Regular cardiac myocyte (primary cell): ENCODE results near the gene LIN7B. TPM values are rescaled to one million over a fixed set of nuclear protein-coding genes. Genes with fewer than 3 reads are reported as not detected.

Experiments used
- total RNA-seq: library from RNA; depleted of rRNA; stranded (reverse); fragments of >200 nt; gene quantifications from 2 replicates; pipeline ENCODE4 v1.2.3, GENCODE V29; 2014

The LIN7B gene, protein sequence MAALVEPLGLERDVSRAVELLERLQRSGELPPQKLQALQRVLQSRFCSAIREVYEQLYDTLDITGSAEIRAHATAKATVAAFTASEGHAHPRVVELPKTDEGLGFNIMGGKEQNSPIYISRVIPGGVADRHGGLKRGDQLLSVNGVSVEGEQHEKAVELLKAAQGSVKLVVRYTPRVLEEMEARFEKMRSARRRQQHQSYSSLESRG
- total RNA-seq, result 9.9 and 11.1 TPM in 2 replicates

DNA sequence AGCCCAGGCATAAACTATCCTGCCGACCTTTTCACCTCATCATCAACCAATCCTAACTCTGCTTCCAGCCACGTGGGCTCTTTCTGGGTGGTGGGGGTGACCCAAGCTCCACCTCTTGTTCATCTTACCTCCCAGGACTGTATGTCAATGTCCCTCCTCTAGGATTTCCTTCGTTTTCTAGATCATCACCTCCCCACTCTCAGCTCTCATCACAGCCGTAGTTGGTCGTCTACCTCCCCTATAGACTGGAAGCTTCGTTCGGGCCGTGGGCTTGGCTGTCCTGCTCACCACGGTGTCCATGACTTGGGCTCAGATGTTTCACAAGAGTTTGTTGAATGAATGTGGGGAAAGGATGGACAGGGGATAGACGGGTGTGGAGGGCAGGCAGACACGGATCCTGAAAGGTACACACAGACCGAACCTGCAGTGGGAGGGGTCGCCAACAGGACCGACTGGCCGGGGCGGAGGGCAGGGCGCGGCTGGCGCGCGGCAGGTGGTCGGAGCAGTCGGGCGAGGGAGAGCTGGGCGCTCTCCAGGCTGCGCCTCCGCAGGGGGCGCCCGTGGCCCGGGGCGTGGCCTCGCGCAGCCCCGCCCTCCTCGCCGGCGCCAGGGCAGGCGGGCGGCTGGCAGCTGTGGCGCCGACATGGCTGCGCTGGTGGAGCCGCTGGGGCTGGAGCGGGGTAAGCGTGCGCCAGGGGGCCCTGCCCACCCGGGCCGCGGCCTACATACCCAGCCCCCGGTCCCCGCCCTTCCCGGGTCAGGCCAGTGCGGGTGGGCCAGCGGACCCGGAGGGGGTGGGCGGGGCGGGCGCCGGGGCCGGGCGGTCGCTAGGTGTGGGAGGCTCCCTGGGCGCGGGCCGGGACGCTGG, at the start of gene LIN7B:
TSS of gene LIN7B (plus strand) at position 609 of the 868 bp plus-strand sequence. CDS start at position 644, 35 bp downstream.

DNA sequence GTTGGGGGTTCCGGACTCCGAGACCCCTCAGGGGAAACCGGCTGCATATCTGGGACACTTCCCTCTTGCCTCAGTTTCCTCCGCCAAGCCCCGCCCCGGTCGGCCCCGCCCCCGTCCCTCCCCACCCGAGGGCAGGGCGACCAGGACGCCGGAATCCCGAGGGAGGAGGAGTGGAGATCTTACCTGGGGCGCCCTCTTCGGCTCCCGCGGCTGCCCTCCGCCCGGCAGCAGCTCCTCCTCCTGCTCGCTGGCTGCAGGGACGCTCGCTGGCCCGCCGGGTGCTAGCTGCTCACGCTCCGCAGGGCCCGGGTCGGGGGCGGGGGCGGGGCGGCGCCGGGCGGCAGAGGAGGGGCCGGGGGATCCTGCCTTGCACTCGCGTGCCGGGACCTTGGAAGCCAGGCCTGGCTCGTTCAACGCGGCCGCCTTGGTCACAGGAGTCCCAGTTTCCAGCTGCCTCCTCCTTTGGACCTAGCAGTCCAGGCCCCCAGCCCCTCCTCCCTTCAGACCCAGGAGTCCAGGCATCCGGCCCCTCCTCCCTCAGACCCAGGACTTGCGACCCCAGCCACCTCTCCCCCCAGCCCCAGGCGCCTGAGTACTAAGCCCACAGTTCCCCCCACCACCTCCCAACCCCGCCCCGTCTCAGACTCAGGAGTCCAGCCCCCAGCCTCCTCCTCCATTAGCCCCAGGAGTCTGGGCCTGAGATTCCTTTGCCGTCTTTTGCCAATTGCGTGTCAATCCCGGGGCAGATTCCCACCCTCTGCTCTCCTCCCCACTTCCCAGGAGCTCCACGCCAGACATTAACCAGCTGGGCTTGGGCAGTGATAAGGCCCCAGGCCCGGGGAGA, 49.2 kb upstream of the LIN7B start, which contains the start of gene NTF4:
TSS of gene NTF4 (minus strand) at position 51 of the 844 bp plus-strand sequence. CDS start 2,821 bp downstream, outside the sequence.

DNA sequence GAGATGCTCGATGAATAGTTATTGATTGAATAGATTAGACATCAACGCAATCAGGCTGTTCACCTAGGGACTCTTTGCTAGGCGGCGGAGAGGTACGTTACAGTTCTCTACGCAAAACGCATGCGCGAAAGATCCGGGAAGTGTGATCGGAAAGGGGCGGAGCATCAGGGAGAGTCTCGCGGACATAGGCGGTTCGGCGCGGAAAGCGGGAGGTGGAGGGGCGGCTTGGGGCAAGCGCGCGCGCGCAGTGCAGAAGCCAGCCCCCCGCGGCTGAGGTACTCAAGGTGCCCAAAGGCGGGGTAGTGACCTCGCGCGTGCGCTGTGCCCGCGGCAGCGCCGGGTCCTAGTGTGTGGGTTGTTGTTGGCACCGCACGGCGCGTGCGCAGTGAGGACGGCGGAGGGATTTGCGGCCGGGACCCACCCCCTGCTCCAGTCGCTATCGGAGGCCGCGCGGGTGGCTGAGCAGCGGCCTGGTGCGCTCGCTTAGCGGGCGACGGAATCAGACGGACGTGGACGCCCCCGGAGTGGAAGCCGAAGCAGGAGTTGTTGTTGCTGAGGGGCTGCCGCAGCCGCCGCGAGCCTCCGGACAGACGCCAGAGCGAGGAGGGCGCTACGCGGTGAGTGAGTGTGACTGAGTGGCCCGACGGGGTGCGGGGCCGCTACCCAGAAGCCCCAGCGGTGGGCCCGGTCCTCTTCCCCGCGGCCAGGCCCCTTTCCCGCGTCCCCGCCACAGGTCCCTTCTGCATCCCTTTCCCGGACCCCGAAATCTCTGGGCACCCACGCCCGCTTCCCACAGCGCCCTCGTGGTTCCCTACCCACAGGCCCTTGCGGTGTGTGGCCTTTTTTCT, 28.9 kb upstream of the LIN7B start, which contains the start of gene SNRNP70:
TSS of gene SNRNP70 (plus strand) at position 432 of the 848 bp plus-strand sequence. CDS start 964 bp downstream, outside the sequence.

DNA sequence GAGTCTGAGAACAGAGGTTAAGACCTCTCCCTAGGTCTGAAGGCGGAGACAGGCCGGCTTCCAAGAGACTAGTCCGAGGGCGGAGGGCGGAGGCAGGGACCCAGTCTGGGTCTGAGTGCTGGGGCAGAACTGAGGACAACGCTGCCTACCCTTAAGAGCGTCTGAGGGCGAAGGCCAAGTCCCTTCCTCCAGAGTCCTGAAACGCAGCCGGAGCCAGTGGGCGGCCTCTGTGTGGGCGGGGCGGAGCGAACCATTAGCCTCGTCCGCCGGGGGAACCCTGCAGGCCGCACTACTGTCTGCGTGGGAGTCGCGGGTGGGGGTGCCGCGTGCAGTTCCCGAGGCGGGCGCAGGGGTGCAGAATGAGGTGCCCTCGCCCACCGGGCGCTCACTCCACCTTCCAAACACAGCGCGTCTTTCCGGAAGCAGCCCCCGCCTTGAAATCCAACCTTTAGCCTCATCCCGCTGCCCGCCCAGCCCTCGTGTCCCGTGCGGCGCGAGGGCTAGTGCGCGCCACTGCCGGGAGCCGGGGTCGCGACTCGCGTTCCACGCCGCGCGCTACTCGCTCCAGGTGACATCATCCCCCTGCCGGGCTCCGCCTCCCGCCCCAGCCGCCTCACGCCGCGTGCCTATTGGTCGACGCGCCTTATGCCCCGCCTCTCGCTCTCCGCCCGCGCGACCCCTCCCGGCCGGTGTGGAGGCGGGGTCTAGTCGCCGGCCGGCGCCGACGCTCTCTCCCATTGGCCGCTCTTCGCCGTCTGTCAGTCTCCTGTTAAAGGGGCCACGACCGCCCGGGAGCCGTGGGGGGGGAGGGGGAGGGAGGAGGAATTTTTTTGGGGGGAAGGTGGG, 4.6 kb downstream of the LIN7B start, which contains the start of gene C19orf73:
TSS of gene C19orf73 (minus strand) at position 579 of the 846 bp plus-strand sequence. CDS start at position 458, 121 bp downstream.

DNA sequence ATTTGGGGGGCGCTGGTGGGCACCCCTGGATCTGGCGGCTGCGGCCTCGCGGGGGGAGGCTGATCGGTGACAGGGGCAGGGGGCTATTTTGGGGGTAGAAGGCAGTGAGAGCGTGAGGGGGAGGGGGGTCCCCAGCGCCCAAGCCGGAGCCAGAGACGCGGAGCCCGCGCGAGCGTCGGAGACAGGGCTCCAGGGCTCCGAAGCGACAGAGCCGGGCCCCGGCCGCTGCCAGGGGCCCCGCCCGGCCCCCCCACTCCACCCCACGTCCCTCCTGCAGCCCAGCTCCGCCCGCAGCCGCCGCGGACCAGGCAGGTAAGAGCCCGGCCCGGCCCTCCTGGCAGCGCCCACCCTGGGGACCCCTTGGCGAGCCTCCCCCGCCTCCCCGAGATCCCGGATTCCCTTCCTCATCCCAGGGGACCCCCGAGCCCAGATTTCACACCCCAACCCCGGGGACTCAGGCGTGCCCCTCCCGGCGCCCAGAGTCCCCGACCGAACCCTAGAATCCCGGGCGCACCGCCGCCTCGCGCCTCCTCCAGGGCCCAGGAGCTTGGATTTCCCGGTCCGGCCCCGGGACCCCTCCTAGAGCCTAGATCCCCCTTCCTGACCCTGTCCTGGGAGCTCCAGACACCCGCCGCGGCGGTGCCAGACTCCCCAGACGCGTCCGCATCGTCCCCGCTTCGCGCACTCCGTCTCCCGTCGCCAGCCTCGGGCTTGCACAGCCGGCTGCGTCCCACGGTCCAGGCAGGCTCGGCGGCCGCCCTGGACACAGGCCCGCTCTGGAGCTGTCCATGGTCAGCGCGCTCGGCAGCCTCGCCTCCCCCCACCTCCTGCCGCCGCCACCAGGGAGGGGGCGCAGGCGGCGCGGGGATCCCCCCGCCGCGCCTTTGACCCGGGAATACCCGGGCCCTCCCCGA, 5.5 kb downstream of the LIN7B start, which contains the start of gene PPFIA3:
TSS of gene PPFIA3 (plus strand) at position 134 of the 914 bp plus-strand sequence. CDS start 8,330 bp downstream, outside the sequence.

DNA sequence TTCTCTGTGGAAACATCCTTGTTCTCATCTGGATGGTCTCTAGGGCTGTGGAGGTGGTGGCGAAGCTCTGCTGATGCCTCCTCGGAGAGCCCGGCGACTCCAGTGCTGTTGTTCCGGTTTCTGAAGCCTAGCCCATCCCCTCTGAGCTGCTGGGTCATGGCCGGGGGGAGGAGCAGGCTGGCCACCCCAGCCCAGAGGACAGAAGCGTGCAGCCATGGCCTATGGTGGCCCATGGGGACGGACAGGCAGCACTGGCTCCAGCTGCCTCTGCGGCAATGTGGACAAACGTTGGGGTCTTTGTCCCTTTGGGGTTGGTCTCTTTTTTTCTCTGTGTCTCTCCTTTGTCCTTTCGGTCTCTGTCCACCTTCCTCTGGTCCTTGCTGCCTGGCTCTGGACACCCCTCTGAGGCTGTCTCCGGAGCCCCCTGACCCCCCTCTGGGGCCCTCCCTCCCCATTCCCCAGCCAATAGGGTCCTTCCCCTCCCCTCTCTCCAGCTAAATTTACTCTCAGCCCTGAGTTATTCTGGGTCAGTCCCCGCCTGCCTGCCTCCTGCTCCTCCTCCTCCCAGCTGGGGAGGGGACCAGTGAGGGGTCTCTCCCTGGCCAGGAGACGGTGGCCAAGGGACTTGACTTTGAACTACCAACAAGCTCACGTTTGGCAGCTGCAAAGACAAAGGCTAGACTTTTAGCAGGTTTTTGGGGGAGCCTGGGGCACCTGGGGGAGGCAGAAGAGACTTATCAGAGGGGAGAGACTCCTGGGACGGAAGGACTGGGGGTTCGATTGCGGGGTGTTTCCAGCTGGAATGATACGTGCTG, 41.0 kb downstream of the LIN7B start, which contains the start of gene HRC:
TSS of gene HRC (minus strand) at position 392 of the 815 bp plus-strand sequence. CDS start at position 233, 159 bp downstream.

DNA sequence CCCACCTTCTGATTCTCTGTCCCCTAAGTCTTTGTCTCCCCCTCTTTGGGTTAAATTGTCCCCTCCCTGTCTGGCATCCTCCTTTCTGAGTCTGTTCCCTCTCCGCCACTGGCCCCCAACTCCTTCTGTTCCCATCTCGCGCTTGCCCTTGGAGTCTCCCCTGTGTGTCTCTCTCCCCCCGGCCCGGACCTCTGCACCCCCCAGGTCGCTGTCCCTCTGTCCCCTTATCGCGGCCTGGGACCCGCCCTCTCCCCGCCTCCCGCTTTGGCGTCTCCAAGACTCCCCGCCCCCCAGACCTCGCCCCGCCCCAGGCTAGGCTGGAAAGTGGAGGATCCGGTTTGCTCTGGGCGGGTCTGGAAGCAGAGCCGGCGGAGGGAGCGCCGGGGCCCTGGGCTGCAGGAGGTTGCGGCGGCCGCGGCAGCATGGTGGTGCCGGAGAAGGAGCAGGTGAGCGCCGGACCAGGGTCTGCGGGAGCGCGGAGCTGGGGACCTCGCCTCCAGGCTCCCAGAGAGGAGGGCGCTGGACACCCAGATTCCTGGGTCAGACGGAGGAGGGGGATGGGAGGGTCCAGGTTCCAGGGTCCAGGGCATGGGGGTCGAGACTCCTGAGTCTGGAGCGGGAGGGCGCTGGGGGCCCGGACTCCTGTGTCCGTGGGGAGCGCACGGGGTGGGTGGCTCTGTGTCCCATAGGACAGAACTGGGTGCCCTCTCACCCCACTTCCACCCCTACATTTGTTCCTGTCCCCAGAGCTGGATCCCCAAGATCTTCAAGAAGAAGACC, 43.5 kb downstream of the LIN7B start, which contains the start of gene TRPM4:
TSS of gene TRPM4 (plus strand) at position 348 of the 780 bp plus-strand sequence. CDS start at position 423, 75 bp downstream.

Other genes with a start within 250 kb of the LIN7B start
- gene PLEKHA4, start 245.8 kb upstream of the LIN7B start, total RNA-seq, result 5.6 and 10.4 TPM in 2 replicates
- gene PPP1R15A, start 241.9 kb upstream of the LIN7B start, total RNA-seq, result 41.6 and 98.9 TPM in 2 replicates
- gene TULP2, start 215.6 kb upstream of the LIN7B start, total RNA-seq, result not detected in 2 replicates
- gene NUCB1, start 214.1 kb upstream of the LIN7B start, total RNA-seq, result 93.0 and 130 TPM in 2 replicates
- gene DHDH, start 180.7 kb upstream of the LIN7B start, total RNA-seq, result 0.38 and 0.56 TPM in 2 replicates
- gene BAX, start 159.5 kb upstream of the LIN7B start, total RNA-seq, result 96.4 and 104 TPM in 2 replicates
- 1,571 and 5,527 TPM in 2 replicates for gene FTL, start 149.1 kb upstream of the LIN7B start, total RNA-seq
- gene GYS1, start 121.1 kb upstream of the LIN7B start, total RNA-seq, result 47.5 and 56.9 TPM in 2 replicates
- gene RUVBL2, start 120.5 kb upstream of the LIN7B start, total RNA-seq, result 138 and 392 TPM in 2 replicates
- not detected in 2 replicates for gene LHB, start 97.3 kb upstream of the LIN7B start, total RNA-seq
- gene CGB3, start 90.0 kb upstream of the LIN7B start, total RNA-seq, result not detected in 2 replicates
- gene CGB2, start 82.5 kb upstream of the LIN7B start, total RNA-seq, result not detected in 2 replicates
- gene CGB1, start 77.5 kb upstream of the LIN7B start, total RNA-seq, result 0.28 TPM in 1 of 2 replicates, not detected in the other
- not detected in 2 replicates for gene CGB5, start 70.5 kb upstream of the LIN7B start, total RNA-seq
- gene CGB8, start 65.3 kb upstream of the LIN7B start, total RNA-seq, result not detected in 2 replicates
- 0.19 and 0.56 TPM in 2 replicates for gene CGB7, start 56.6 kb upstream of the LIN7B start, total RNA-seq
- not detected in 2 replicates for gene NTF4, start 49.6 kb upstream of the LIN7B start, total RNA-seq
- gene KCNA7, start 41.7 kb upstream of the LIN7B start, total RNA-seq, result under 0.01 TPM in 1 of 2 replicates, not detected in the other
- 89.1 and 130 TPM in 2 replicates for gene SNRNP70, start 28.9 kb upstream of the LIN7B start, total RNA-seq
- gene C19orf73, start 4.8 kb downstream of the LIN7B start, total RNA-seq, result 0.58 and 0.85 TPM in 2 replicates
- 1.7 and 4.5 TPM in 2 replicates for gene PPFIA3, start 5.2 kb downstream of the LIN7B start, total RNA-seq
- under 0.01 and 1.4 TPM in 2 replicates for gene HRC, start 41.0 kb downstream of the LIN7B start, total RNA-seq
- 14.9 and 18.0 TPM in 2 replicates for gene TRPM4, start 43.4 kb downstream of the LIN7B start, total RNA-seq
- gene SLC6A16, start 210.8 kb downstream of the LIN7B start, total RNA-seq, result 0.38 and 0.56 TPM in 2 replicates
- gene CD37, start 221.0 kb downstream of the LIN7B start, total RNA-seq, result 0.28 TPM in 1 of 2 replicates, not detected in the other
- 14.7 and 25.9 TPM in 2 replicates for gene TEAD2, start 248.0 kb downstream of the LIN7B start, total RNA-seq
- not detected in 2 replicates for gene DKKL1, start 249.5 kb downstream of the LIN7B start, total RNA-seq